Heart left ventricle (tissue), 16 donors: ENCODE results near the gene KXD1. TPM values are rescaled to one million over a fixed set of nuclear protein-coding genes. Genes with fewer than 3 reads are reported as not detected.

Source experiments
- ATAC-seq, 4 donors: fragments of 200-7000 bp; cut with Tn5 transposase; one replicate each; pipeline ENCODE4 v1.9.1; 2020 to 2022; ENCODE audit warnings: moderate library complexity in 4 of 4, mild to moderate bottlenecking in 3 of 4, moderate number of reproducible peaks in 1 of 4
- DNase-seq, 5 donors: peaks; one replicate each; pipeline ENCODE4 v3.0.0-alpha.2; 2020
- H3K27ac ChIP-seq, 12 donors: fragments of 200-600 bp; sonication (generic) in 4 of 12; one replicate each; pipeline versions ENCODE4 v1.5.0 to v1.8.0; 2016 to 2022; ENCODE audit warnings: mild to moderate bottlenecking in 2 of 12
- H3K27me3 ChIP-seq, 9 donors: fragments of 200-600 bp; sonication (generic) in 2 of 9; one replicate each; pipeline versions ENCODE4 v1.5.1 to v1.8.0; 2016 to 2022; ENCODE audit warnings: mild to moderate bottlenecking in 3 of 9
- H3K36me3 ChIP-seq, 9 donors: fragments of 200-600 bp; sonication (generic) in 2 of 9; one replicate each; pipeline versions ENCODE4 v1.5.0 to v1.8.0; 2018 to 2022; ENCODE audit warnings: mild to moderate bottlenecking in 2 of 9
- H3K4me1 ChIP-seq, 12 donors: fragments of 200-600 bp; sonication (generic) in 4 of 12; one replicate each; pipeline versions ENCODE4 v1.5.0 to v1.8.0; 2016 to 2022; ENCODE audit warnings: mild to moderate bottlenecking in 3 of 12
- H3K4me3 ChIP-seq, 12 donors: fragments of 200-600 bp; sonication (generic) in 4 of 12; one replicate each; pipeline versions ENCODE4 v1.5.0 to v1.8.0; 2017 to 2022; ENCODE audit warnings: mild to moderate bottlenecking in 9 of 12, moderate library complexity in 4 of 12
- H3K9me3 ChIP-seq, 12 donors: fragments of 200-600 bp; sonication (generic) in 4 of 12; one replicate each; pipeline versions ENCODE4 v1.5.0 to v1.8.0; 2016 to 2022; ENCODE audit warnings: mild to moderate bottlenecking in 1 of 12
- CTCF ChIP-seq, 12 donors: fragments of 200-600 bp; sonication (generic) in 4 of 12; IDR thresholded peaks; one replicate each; pipeline versions ENCODE4 v1.5.0 to v1.8.0; 2018 to 2022; ENCODE audit warnings: antibody characterized with exemption in 12 of 12, mild to moderate bottlenecking in 5 of 12
- POLR2A ChIP-seq, 2 donors: fragments of 450-650 bp; IDR thresholded peaks; one replicate each; pipeline ENCODE4 v1.6.1; 2017; ENCODE audit warnings: antibody characterized with exemption in 2 of 2, mild to moderate bottlenecking in 2 of 2, moderate library complexity in 2 of 2
- WGBS, 4 donors: extraction: QIAGEN DNeasy Blood & Tissue Kit in 2 of 4; methylation state at CpG; one replicate each; pipeline versions ENCODE4 v1.1.5 to v1.1.7; 2013 to 2018; 5-methylcytosine and 5-hydroxymethylcytosine counted together
- intact Hi-C, 10 donors: fragments of 100-400 bp; cut with DNase I; formaldehyde crosslinking; loops; one replicate each; pipeline versions ENCODE4 v1.11.1 to v1.14.2; 2022
- polyA plus RNA-seq, 2 donors: library from polyadenylated mRNA; stranded (reverse); fragments of 200-250 nt; gene quantifications; one replicate each; pipeline ENCODE4 v1.2.3, GENCODE V29; 2013
- total RNA-seq, 9 donors: library from RNA; depleted of rRNA in 2 of 9; stranded (reverse); fragments of >200 nt in 2 of 9; fragmentation: NEBNext Ultra II Directional in 3 of 9; extraction: Animal tissue kit (Norgen Biotek cat#: 25700) in 3 of 9; gene quantifications; one replicate each; pipeline versions ENCODE4 v1.1.0 to v1.2.4, GENCODE V29; 2016 to 2023
- donor health status: ischemic (EF 13 %, LVEDD 7.1; RV severe dilation, severe dysfunction).
- donor health status: healthy with polysubstance abuse.
- donor health status: DM: no; HTN: yes; CAD: no.
- donor health status: DM: no; HTN: no; CAD: no.
- donor health status: ischemic (EF 25% LVEDD 6.9; RV normal size, moderate dysfunction).
- donor health status: ischemic (EF 25% LVEDD 5.7; RV mildly dilated, moderate dysfunction).
- donor health status: healthy.
- donor health status: DM: yes; HTN: yes; CAD: no.
- donor health status: ischemic (EF 35%, LVEDD 5.7; RV mildly dilated, moderate dysfunction).
- donor health status: nonischemic (EF 11% LVEDD 7.7; RV severe dilation, severe dysfunction).
- donor health status: DM: yes; HTN: yes; CAD: no.
- donor health status: PGD.
- donor health status: ischemic (EF 29% LVEDD 5.4; RV normal size, mild dysfunction).
- donor health status: nonischemic (EF 23%, LVEDD 6.1; RV moderate dilation, normal function).

Gene KXD1
- total and polyA plus RNA-seq, 11 donors = 36.1 to 116 (median 46.7) TPM

GRCh38 chr19:18542941-18543813 lies 14.5 kb upstream of the KXD1 start, which contains the start of gene FKBP8:
Gene FKBP8, minus strand, starts transcription at chr19:18543573. Its CDS starts 1,603 bp downstream, at chr19:18541970.
- peak within 1 kb of the TSS; percentile 73 to 94 (median 86) for H3K27ac ChIP-seq
- peaks cover 0 to 22% (median 15%) of the 10 kb centered on the region in 12 donors for H3K4me1 ChIP-seq
- no peaks in the 10 kb centered on the region for H3K27me3 ChIP-seq
- peaks cover 0 to 35% (median 29%) of the 10 kb centered on the region in 9 donors for H3K36me3 ChIP-seq
- WGBS, 4 donors = 0 to 1% (median 1%) methylated on average over 10 to 86 of the region's 86 CpGs
- ATAC-seq = peak; percentile 87 to 98 (median 98)
- DNase-seq = peak; percentile 95 to 98 (median 95)
- intact Hi-C loops = loop anchor here in 1 of 10 donors (1.0 kb wide), 1 partner anchor 14 kb away; the partner anchor contains the start of gene KXD1
- H3K4me3 ChIP-seq = peak within 1 kb of the TSS; percentile 46 to 95 (median 69)
- TF ChIP-seq CTCF (IDR thresholded peaks at IDR 0.05) = no peak
- no peak for TF ChIP-seq POLR2A (IDR thresholded peaks at IDR 0.05)
- H3K9me3 ChIP-seq = no peaks in the 10 kb centered on the region

GRCh38 chr19:18543814-18544475 lies 13.7 kb upstream of the KXD1 start:
- Histone ChIP-seq H3K4me1 (peaks cover 0 to 22% (median 15%) of the 10 kb centered on the region in 12 donors), H3K27me3 (no peaks in the 10 kb centered on the region), H3K4me3 (peak overlapping the region; percentile 46 to 95 (median 69)), H3K27ac (peak overlapping the region in 11 of 12 donors; percentile 75 to 94 (median 87)), H3K9me3 (no peaks in the 10 kb centered on the region), H3K36me3 (peaks cover 0 to 28% (median 24%) of the 10 kb centered on the region in 9 donors)
- ATAC-seq (peak in 3 of 4 donors; percentile 31 to 58 (median 43)), DNase-seq (peak; percentile 25 to 76 (median 54))
- intact Hi-C loops = loop anchor here in 1 of 10 donors (1.0 kb wide), 1 partner anchor 13 kb away; the partner anchor contains the start of gene KXD1
- WGBS, 4 donors = 8 to 26% (median 16%) methylated on average over 6 to 12 of the region's 12 CpGs
- TF ChIP-seq POLR2A (IDR thresholded peaks at IDR 0.05) = no peak
- TF ChIP-seq CTCF (IDR thresholded peaks at IDR 0.05) = no peak

GRCh38 chr19:18551631-18552030 lies 6.0 kb upstream of the KXD1 start:
- no peaks in the 10 kb centered on the region for H3K27me3 ChIP-seq
- ATAC-seq = no peak
- no peaks in the 10 kb centered on the region for H3K36me3 ChIP-seq
- 70 to 72% (median 72%) methylated on average over 6 of the region's 6 CpGs for WGBS, 4 donors
- H3K27ac ChIP-seq = no peak overlapping the region
- H3K9me3 ChIP-seq = no peaks in the 10 kb centered on the region
- TF ChIP-seq POLR2A (IDR thresholded peaks at IDR 0.05) (no peak), CTCF (IDR thresholded peaks at IDR 0.05) (no peak)
- no peak for DNase-seq
- no peaks in the 10 kb centered on the region for H3K4me1 ChIP-seq
- intact Hi-C loops = loop anchor here in 1 of 10 donors (10.0 kb wide), 1 partner anchor 67 kb away; no protein-coding TSS in a partner anchor
- H3K4me3 ChIP-seq = no peak overlapping the region
